HCT116 (cell line): ENCODE results near the gene CXCL11. TPM values are rescaled to one million over a fixed set of nuclear protein-coding genes. Genes with fewer than 3 reads are reported as not detected.

Experiments used
- ATAC-seq: fragments of 200-7000 bp; cut with Tn5 transposase; 2 replicates; pipeline ENCODE4 v1.9.1; 2020; ENCODE audit warnings: mild to moderate bottlenecking, moderate library complexity
- BruUV-seq: library from RNA; stranded (reverse); fragments of 400-500 nt; replicated peaks from 2 replicates; lab custom pipeline; 2021; lab: Mats Ljungman, UMichigan
- CTCF ChIA-PET: fragments of 300-600 bp; sonication (Branson Sonifier 250); formaldehyde crosslinking; loops from one replicate; lab custom pipeline; 2021; ENCODE audit warnings: antibody characterized with exemption; lab: Charles Lee
- POLR2A ChIA-PET: fragments of 300-600, 350-600 bp; sonication (Branson Sonifier 250); formaldehyde crosslinking; loops from one replicate; lab custom pipeline; 2021; ENCODE audit warnings: antibody characterized with exemption; lab: Charles Lee
- RAD21 ChIA-PET, 2 experiments: fragments of 300-600 bp; sonication (Branson Sonifier 250); formaldehyde crosslinking; loops; one replicate each; lab custom pipeline; 2023; ENCODE audit warnings: low total read pairs in 2 of 2; ENCODE audit not compliant: uncharacterized antibody in 2 of 2, unreplicated experiment in 2 of 2, low non-redundant PET in 1 of 2; lab: Charles Lee
- DNase-seq: peaks from one replicate; pipeline ENCODE4 v3.0.0-alpha.2; 2010; ENCODE audit warnings: low read depth, low spot score
- H2AFZ ChIP-seq: fragments of 200-600 bp; shearing (Covaris generic), sonication (generic); 2 replicates; pipeline ENCODE4 v1.6.1; 2017; ENCODE audit warnings: low read depth, mixed run types, mixed read lengths, antibody characterized with exemption, low read length; ENCODE audit not compliant: poor library complexity, severe bottlenecking
- H3K27ac ChIP-seq: 2 replicates; pipeline ENCODE4 v1.5.1; 2012; ENCODE audit warnings: low read depth, low read length
- H3K27me3 ChIP-seq: fragments of 200-600 bp; sonication (generic); 2 replicates; pipeline ENCODE4 v1.6.1; 2016; ENCODE audit warnings: mixed run types, low read length, mixed read lengths; ENCODE audit not compliant: insufficient read depth
- H3K36me3 ChIP-seq, 2 experiments: fragments of 200-500 bp in 1 of 2; fragments of 200-600 bp in 1 of 2; sonication (Bioruptor generic) in 1 of 2; sonication (generic) in 1 of 2; 2 replicates each; pipeline versions ENCODE4 v1.5.1 to v1.6.1; 2014 to 2016; ENCODE audit warnings: low read length in 2 of 2, inconsistent platforms in 1 of 2, mixed read lengths in 1 of 2, mixed run types in 1 of 2; ENCODE audit not compliant: insufficient read depth in 2 of 2, control insufficient read depth in 1 of 2
- H3K4me1 ChIP-seq, 2 experiments: fragments of 200-600 bp in 1 of 2; sonication (generic) in 1 of 2; 2 replicates each; pipeline versions ENCODE4 v1.5.1 to v1.6.1; 2012 to 2017; ENCODE audit warnings: low read length in 2 of 2, inconsistent platforms in 1 of 2, mild to moderate bottlenecking in 1 of 2, mixed read lengths in 1 of 2, mixed run types in 1 of 2, moderate library complexity in 1 of 2; ENCODE audit not compliant: insufficient read depth in 2 of 2, control insufficient read depth in 1 of 2
- H3K4me2 ChIP-seq: fragments of 200-600 bp; sonication (generic); 2 replicates; pipeline ENCODE4 v1.6.1; 2017; ENCODE audit warnings: mixed run types, low read length, mixed read lengths
- H3K4me3 ChIP-seq, 2 experiments: fragments of 200-600 bp in 1 of 2; sonication (generic) in 1 of 2; replicated peaks in 1 of 2; 2 replicates each; pipeline ENCODE4 v1.5.1; 2011 to 2016; ENCODE audit warnings: low read length in 2 of 2, control low read depth in 1 of 2, low read depth in 1 of 2, mild to moderate bottlenecking in 1 of 2, mixed read lengths in 1 of 2, mixed run types in 1 of 2
- H3K79me2 ChIP-seq: fragments of 200-600 bp; sonication (generic); 2 replicates; pipeline ENCODE4 v1.6.1; 2017; ENCODE audit warnings: mild to moderate bottlenecking, mixed run types, low read length, moderate library complexity, mixed read lengths; ENCODE audit not compliant: insufficient read depth
- H3K9ac ChIP-seq: fragments of 200-600 bp; sonication (generic); 2 replicates; pipeline ENCODE4 v1.6.1; 2016; ENCODE audit warnings: low read length, mixed read lengths
- H3K9me2 ChIP-seq: fragments of 200-600 bp; sonication (generic), shearing (Covaris generic); 2 replicates; pipeline ENCODE4 v1.6.1; 2017; ENCODE audit warnings: mixed run types, mild to moderate bottlenecking, moderate library complexity; ENCODE audit not compliant: insufficient read depth
- H3K9me3 ChIP-seq, 2 experiments: fragments of 200-500 bp in 1 of 2; fragments of 200-600 bp in 1 of 2; sonication (Bioruptor generic) in 1 of 2; sonication (generic) in 1 of 2; 2 replicates each; pipeline ENCODE4 v1.6.1; 2014 to 2017; ENCODE audit warnings: low read length in 2 of 2, mixed read lengths in 2 of 2, inconsistent platforms in 1 of 2, low read depth in 1 of 2, mild to moderate bottlenecking in 1 of 2, mixed run types in 1 of 2, moderate library complexity in 1 of 2; ENCODE audit not compliant: control insufficient read depth in 1 of 2, insufficient read depth in 1 of 2
- H4K20me1 ChIP-seq: fragments of 200-600 bp; sonication (generic), shearing (Covaris generic); 2 replicates; pipeline ENCODE4 v1.6.1; 2017; ENCODE audit warnings: mixed run types, mild to moderate bottlenecking, moderate library complexity; ENCODE audit not compliant: insufficient read depth
- ELF1 ChIP-seq: IDR thresholded peaks from 2 replicates; pipeline ENCODE4 v1.6.1; 2012; ENCODE audit warnings: low read depth, borderline replicate concordance
- EZH2phosphoT487 ChIP-seq: fragments of 200-600 bp; IDR thresholded peaks from 2 replicates; pipeline ENCODE4 v1.6.1; 2018; ENCODE audit warnings: antibody characterized with exemption, borderline replicate concordance
- FOSL1 ChIP-seq: IDR thresholded peaks from 2 replicates; pipeline ENCODE4 v1.6.1; 2012; ENCODE audit warnings: low read depth
- POLR2A ChIP-seq: IDR thresholded peaks from 2 replicates; pipeline ENCODE4 v1.7.0; 2011; ENCODE audit warnings: borderline replicate concordance; ENCODE audit not compliant: insufficient read depth, insufficient read length; ENCODE audit errors: extremely low read depth
- REST ChIP-seq: IDR thresholded peaks from 2 replicates; pipeline ENCODE4 v1.6.1; 2012; ENCODE audit warnings: low read depth
- SP1 ChIP-seq: IDR thresholded peaks from 2 replicates; pipeline ENCODE4 v1.6.1; 2012; ENCODE audit warnings: low read depth
- SRF ChIP-seq: IDR thresholded peaks from 2 replicates; pipeline ENCODE4 v1.6.1; 2012; ENCODE audit warnings: low read depth
- TCF7L2 ChIP-seq: IDR thresholded peaks from 2 replicates; pipeline ENCODE4 v1.7.0; 2011; ENCODE audit warnings: borderline replicate concordance, inconsistent platforms; ENCODE audit not compliant: insufficient read depth, insufficient read length; ENCODE audit errors: extremely low read depth
- ZBTB33 ChIP-seq: IDR thresholded peaks from 2 replicates; pipeline ENCODE4 v1.6.1; 2011; ENCODE audit warnings: mild to moderate bottlenecking, low read length, moderate library complexity; ENCODE audit not compliant: insufficient replicate concordance; ENCODE audit errors: extremely low read depth
- ZFX ChIP-seq: fragments of 450-650 bp; IDR thresholded peaks from 2 replicates; pipeline ENCODE4 v1.6.1; 2017
- intact Hi-C: fragments of 100-400 bp; cut with micrococcal nuclease; formaldehyde crosslinking; loops from 2 replicates; pipeline ENCODE4 v1.10.0; 2022
- total RNA-seq: library from RNA; stranded (reverse); gene quantifications from one replicate; pipeline ENCODE4 v1.2.1, GENCODE V29; 2021; ENCODE audit not compliant: unreplicated experiment

CXCL11 gene
- total RNA-seq, 1 experiment from 2014 or later = not detected

- H3K4me3 ChIP-seq = no peak overlapping the region
- DNase-seq (no peak), ATAC-seq (no peak)
- no peak for TF ChIP-seq SP1
- TF ChIP-seq ZBTB33 = no peak
- no peaks in the 10 kb centered on the region for H3K4me1 ChIP-seq
- no peak overlapping the region for H3K9ac ChIP-seq
- H3K9me3 ChIP-seq = no peaks in the 10 kb centered on the region
- no peaks in the 10 kb centered on the region for H3K9me2 ChIP-seq
- intact Hi-C loops = no loop called here
- no peaks in the 10 kb centered on the region for H4K20me1 ChIP-seq
- H3K36me3 ChIP-seq = no peaks in the 10 kb centered on the region
- H3K27me3 ChIP-seq = peaks cover 19% of the 10 kb centered on the region; the same call in 1 of the 2 replicates
- H3K79me2 ChIP-seq = no peaks in the 10 kb centered on the region
- H3K4me2 ChIP-seq = no peak overlapping the region
- no TSS peak for BruUV-seq
- ChIA-PET RAD21 (no interaction called here), CTCF (interaction anchor here (1.5 kb wide), 1 partner anchor 59 kb away, joined by 7 read pairs; no protein-coding TSS in a partner anchor), POLR2A (no interaction called here)
- H3K27ac ChIP-seq = no peak overlapping the region
- H2AFZ ChIP-seq = no peak overlapping the region
Observed at GRCh38 chr4:76055016-76055415, 19.1 kb upstream of the CXCL11 start.

GRCh38 chr4:76053730-76054129 is 17.9 kb upstream of the CXCL11 start:
- Histone ChIP-seq H3K9me2 (no peaks in the 10 kb centered on the region), H3K4me2 (no peak overlapping the region), H3K27me3 (peaks cover 15% of the 10 kb centered on the region; the same call in 1 of the 2 replicates), H3K36me3 (no peaks in the 10 kb centered on the region), H3K4me3 (no peak overlapping the region), H2AFZ (no peak overlapping the region), H4K20me1 (no peaks in the 10 kb centered on the region), H3K9me3 (no peaks in the 10 kb centered on the region), H3K4me1 (no peaks in the 10 kb centered on the region), H3K9ac (no peak overlapping the region), H3K79me2 (no peaks in the 10 kb centered on the region), H3K27ac (no peak overlapping the region)
- CTCF ChIA-PET = interaction anchor here (1.5 kb wide), 1 partner anchor 58 kb away, joined by 7 read pairs; no protein-coding TSS in a partner anchor
- BruUV-seq = no TSS peak
- POLR2A ChIA-PET = interaction anchor here (0.6 to 1.5 kb wide), 3 partner anchors 12 to 75 kb away, joined by 3 to 5 read pairs (median 3); no protein-coding TSS in a partner anchor
- RAD21 ChIA-PET = no interaction called here
- ATAC-seq (no peak), DNase-seq (no peak)
- intact Hi-C loops = no loop called here
- TF ChIP-seq POLR2A = no peak
- TF ChIP-seq TCF7L2 = no peak
- no peak for TF ChIP-seq SRF
- no peak for TF ChIP-seq FOSL1
- TF ChIP-seq ZBTB33 = no peak
- TF ChIP-seq REST = no peak
- TF ChIP-seq EZH2phosphoT487 = no peak
- no peak for TF ChIP-seq ELF1
- no peak for TF ChIP-seq ZFX
